ENCODE results near the gene SUMF2. TPM values are rescaled to one million over a fixed set of nuclear protein-coding genes. Genes with fewer than 3 reads are reported as not detected.

SUMF2 gene
- total and polyA plus RNA-seq, 2 of the 13 experiments (the other 11 are each of a cell fraction or from before 2014, with no cell fraction given): 48.9 to 54.4 TPM

DNA sequence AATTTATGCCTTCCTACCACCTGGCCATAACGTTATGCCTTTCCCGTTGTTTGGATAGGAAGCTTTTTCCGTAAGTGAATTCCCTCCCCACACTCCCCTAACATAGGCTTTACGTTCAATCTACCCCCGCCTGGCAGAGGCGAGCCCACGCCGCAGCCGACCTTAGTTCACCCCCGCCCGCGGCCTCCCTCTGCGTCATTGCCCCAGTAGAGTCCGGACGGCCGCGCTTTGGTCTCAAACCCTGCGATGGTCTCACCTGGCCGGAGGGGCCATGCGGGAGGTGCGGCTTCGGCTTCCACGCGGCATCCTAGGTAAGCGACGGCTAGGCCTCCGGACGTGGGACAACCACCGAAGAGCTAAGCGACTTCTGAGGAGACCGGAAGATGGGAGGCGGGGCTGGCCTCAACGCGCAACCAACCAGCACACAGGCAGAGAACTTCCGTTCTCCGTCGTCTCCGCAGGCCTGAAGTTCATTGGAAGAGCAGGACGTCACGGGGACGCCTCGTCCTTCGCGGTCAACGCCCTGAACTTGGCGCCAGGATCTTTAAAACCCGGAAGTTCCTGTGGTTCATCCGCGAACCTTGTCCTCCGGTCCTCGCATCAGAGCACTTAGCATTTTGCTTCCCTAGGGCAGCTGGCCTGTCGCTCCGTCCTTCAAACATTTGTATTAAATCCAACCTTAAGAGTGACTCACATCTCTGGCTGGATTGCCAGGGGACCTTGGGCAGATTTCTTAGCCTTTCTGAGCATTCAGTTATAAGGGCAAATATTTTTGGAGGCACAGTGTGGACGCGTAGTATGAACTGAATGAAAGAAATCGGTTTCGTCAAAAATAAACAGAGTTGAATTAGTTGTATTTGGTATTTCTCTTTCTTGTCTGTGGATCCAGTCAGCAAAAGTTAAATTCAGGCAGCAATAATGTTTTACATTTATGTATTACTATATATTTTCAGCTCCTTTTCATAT lies 42.3 kb downstream of the SUMF2 start, which contains the start of gene CHCHD2 (continued):
- peak; percentile 81 for TF ChIP-seq UBTF (CRISPR knock-in tag; IDR thresholded peaks at IDR 0.05)
- no peak for TF ChIP-seq GATA4 (IDR thresholded peaks at IDR 0.05; ENCODE audit: borderline replicate concordance, low read depth)
- no peak for TF ChIP-seq RERE (CRISPR knock-in tag; IDR thresholded peaks at IDR 0.05; ENCODE audit: low read depth)
- no peak for TF ChIP-seq MTF1 (CRISPR knock-in tag; IDR thresholded peaks at IDR 0.05)
- no peak for TF ChIP-seq TEAD2 (CRISPR knock-in tag; IDR thresholded peaks at IDR 0.05)
- no peak for TF ChIP-seq ZNF20 (CRISPR knock-in tag; IDR thresholded peaks at IDR 0.05)
- TF ChIP-seq KAT8 (CRISPR knock-in tag; IDR thresholded peaks at IDR 0.05): peak; percentile 98
- TF ChIP-seq ZBTB8A (CRISPR knock-in tag; IDR thresholded peaks at IDR 0.05; ENCODE audit: borderline replicate concordance, low read depth): no peak
- TF ChIP-seq, protein P1, sequence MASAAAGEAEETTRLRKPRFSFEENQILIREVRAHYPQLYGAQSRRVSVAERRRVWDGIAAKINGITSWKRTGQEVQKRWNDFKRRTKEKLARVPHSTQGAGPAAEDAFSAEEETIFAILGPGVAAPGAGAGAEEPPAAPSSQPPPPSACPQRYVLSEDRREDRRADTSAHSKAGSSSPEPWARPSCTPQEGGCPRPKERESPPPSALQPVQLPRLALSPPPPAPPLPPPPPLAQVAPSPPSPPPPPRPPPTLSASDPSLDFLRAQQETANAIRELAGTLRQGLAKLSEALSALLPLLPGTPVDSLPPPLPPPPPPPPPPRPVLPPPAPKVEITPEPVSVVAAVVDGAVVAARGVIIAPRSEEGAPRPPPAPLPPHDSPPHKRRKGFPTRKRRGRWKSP (CRISPR knock-in tag; IDR thresholded peaks at IDR 0.05): peak; percentile 36; the same call in 1 of the 2 replicates
- no peak for TF ChIP-seq RAD51 (IDR thresholded peaks at IDR 0.05; ENCODE audit: borderline replicate concordance)
- TF ChIP-seq JUN (CRISPR knock-in tag; IDR thresholded peaks at IDR 0.05): 0 out of 2 replicates have a peak, but pooled peaks have one; percentile 16
- TF ChIP-seq CHD2 (IDR thresholded peaks at IDR 0.05; ENCODE audit: low read depth, low read length): no peak
- TF ChIP-seq ZBTB20 (CRISPR knock-in tag; IDR thresholded peaks at IDR 0.05; ENCODE audit: borderline replicate concordance, low read depth): peak; percentile 61; the same call in 1 of the 2 replicates
- TF ChIP-seq ZNF816 (CRISPR knock-in tag; IDR thresholded peaks at IDR 0.05; ENCODE audit: borderline replicate concordance): peak; percentile 73; the same call in 1 of the 2 replicates
- TF ChIP-seq ZC3H4 (CRISPR knock-in tag; IDR thresholded peaks at IDR 0.05; ENCODE audit: borderline replicate concordance): no peak
- TF ChIP-seq ZNF737 (CRISPR knock-in tag; IDR thresholded peaks at IDR 0.05; ENCODE audit: borderline replicate concordance): no peak
- TF ChIP-seq ZNF546 (CRISPR knock-in tag; conservative IDR thresholded peaks at IDR 0.05): 0 out of 2 replicates have a peak, but pooled peaks have one; percentile 38
- peak; percentile 98 for TF ChIP-seq NFYB (CRISPR knock-in tag; IDR thresholded peaks at IDR 0.05)
- TF ChIP-seq ZNF720 (CRISPR knock-in tag; IDR thresholded peaks at IDR 0.05): no peak

Measured in HepG2 (cell line).